NCI-H1092 (cell line): ENCODE measurements around the gene SELENOV.

Experiments
- DNase-seq: peaks from one replicate; lab custom pipeline; 2025; lab: John Stamatoyannopoulos, UW

The SELENOV gene

GRCh38 chr19:39558624-39559117 is 43.7 kb downstream of the SELENOV start:
- no peak for DNase-seq

- no peak for DNase-seq
Measured at GRCh38 chr19:39563408-39563807, 48.5 kb downstream of the SELENOV start.

GRCh38 chr19:39566064-39566463 is 51.1 kb downstream of the SELENOV start:
- DNase-seq, result no peak

- no peak for DNase-seq
Measured at GRCh38 chr19:39568604-39569003, 53.7 kb downstream of the SELENOV start.
